SH-SY5Y (cell line): ENCODE data around the gene SDK1.

ENCODE experiments used
- GATA2 ChIP-seq: IDR thresholded peaks from 2 replicates; pipeline ENCODE4 v1.6.1; 2011; ENCODE audit warnings: mild to moderate bottlenecking, low read depth, low read length
- GATA3 ChIP-seq: IDR thresholded peaks from 2 replicates; pipeline ENCODE4 v1.6.1; 2011; ENCODE audit warnings: low read depth, mild to moderate bottlenecking, low read length, moderate library complexity

- no peak for TF ChIP-seq GATA3
- TF ChIP-seq GATA2 = no peak
Measured at GRCh38 chr7:3327655-3328054, 26.6 kb downstream of the SDK1 start.
